NCI-H1105 (cell line): ENCODE results near the gene NECTIN2.

Experiments used
- DNase-seq: peaks from one replicate; lab custom pipeline; 2025; lab: John Stamatoyannopoulos, UW

NECTIN2 gene

DNA sequence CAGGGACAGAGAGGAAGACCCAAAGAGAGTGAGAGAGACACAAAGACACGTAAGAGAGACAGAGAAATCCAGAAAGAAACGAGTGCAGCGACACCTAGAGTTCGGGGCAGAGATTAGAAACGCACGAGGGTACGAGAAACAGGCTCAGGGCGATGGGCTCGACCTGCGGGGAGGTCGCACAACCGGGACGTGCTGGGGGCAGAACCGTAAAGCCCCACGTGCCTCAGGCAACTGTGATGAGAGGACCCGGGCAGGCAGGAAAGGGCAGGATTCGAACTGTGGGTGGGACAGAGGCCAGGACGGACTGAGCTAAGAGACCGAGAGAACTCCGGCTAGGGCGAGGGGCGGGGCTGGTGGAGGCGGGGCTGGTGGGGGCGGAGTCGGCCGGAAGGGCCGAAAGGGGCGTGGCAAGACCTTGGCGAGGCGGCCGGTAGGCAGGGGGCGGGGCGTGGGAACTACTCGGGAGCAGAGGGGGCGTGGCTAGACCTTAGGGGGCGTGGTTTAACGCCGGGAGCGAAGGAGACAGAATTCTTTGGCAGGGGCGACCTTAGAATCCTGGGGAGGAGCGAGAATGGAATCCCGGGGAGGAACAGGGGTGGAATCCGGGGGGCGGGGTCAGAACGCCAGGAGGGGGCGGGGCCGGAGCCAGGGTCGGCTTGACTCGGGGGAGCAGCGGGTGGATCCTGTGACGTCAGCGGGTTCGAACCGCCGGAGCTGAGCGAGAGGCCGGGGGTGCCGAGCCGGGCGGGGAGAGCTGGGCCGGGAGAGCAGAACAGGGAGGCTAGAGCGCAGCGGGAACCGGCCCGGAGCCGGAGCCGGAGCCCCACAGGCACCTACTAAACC is at the start of gene NECTIN2:
Gene NECTIN2, plus strand, starts transcription at position 686 of the 843 bp plus-strand sequence. CDS start 229 bp downstream, outside the sequence.
- DNase-seq: peak; percentile 96

DNA sequence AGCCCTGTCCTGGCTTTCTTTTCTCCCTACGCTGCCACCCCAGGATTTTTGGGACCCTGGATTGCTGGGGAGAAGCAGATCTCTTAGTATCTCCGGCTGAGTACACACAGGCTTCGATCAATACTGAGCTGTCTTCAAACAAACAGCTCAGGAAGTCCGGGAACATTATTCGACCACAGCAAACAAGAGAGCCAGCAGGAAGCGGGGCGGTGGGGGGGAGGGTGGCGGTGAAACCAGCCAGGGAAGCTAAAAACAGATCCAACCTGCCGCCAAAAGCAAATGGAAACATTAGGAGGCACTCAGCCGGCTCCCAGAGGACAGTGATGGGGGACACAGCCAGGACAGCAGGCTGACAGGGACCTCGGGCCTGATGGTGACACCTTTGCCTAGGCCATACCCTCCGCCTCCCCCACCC is 49.4 kb upstream of the NECTIN2 start:
- no peak for DNase-seq

DNA sequence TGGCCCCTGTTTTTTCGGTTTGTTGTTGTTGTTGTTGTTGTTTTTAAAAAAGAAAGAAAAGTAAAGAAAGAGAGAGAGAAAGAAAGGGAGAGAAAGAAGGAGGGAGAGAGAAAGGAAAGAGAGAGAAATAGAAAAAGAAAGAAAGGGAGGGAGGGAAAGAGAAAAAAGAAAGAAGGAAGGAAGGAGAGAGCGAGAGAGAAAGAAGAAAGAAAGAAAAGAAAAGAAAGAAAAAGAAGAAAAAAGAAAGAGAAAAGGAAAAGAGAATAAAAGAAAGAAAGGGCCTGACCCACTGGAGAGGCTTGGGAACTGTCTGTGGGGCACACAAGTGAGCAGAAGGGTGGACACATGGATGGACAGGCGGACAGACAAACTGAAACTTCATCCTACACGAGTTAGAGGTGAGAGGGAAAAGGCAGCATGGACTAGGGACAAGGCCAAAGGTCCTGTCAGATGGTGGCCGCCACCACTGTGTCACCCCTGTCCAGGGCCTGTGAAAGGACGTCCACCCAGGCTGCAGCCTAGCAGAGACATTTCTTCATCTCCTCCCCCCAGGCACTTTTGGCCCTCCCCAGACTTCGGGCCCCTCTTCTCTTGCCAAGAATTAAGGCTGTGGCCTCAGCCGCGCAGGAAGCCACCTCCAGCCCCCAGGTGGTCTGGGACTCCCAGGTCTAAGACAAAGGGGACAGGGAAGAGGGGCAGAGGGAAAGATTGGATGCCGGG is 46.3 kb upstream of the NECTIN2 start:
- no peak for DNase-seq

DNA sequence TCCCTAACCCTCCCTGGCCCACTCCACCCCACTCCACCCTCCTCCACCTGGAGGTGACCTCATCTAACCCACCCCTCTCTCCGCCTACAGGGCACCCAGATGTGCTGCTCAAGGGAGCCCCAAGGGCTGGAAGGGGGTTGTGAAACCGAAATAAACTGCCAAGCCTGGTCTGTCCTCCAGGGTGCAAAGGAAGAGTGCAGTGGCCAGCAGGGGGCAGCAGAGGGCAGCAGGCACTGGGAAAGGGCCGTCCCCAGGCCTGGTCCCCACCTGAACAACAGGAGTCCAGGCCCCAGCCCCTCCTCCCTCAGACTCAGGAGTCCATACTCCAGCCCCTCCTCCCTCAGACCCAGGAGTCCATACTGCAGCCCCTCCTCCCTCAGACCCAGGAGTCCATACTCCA is 45.6 kb upstream of the NECTIN2 start:
- DNase-seq: peak; percentile 61

DNA sequence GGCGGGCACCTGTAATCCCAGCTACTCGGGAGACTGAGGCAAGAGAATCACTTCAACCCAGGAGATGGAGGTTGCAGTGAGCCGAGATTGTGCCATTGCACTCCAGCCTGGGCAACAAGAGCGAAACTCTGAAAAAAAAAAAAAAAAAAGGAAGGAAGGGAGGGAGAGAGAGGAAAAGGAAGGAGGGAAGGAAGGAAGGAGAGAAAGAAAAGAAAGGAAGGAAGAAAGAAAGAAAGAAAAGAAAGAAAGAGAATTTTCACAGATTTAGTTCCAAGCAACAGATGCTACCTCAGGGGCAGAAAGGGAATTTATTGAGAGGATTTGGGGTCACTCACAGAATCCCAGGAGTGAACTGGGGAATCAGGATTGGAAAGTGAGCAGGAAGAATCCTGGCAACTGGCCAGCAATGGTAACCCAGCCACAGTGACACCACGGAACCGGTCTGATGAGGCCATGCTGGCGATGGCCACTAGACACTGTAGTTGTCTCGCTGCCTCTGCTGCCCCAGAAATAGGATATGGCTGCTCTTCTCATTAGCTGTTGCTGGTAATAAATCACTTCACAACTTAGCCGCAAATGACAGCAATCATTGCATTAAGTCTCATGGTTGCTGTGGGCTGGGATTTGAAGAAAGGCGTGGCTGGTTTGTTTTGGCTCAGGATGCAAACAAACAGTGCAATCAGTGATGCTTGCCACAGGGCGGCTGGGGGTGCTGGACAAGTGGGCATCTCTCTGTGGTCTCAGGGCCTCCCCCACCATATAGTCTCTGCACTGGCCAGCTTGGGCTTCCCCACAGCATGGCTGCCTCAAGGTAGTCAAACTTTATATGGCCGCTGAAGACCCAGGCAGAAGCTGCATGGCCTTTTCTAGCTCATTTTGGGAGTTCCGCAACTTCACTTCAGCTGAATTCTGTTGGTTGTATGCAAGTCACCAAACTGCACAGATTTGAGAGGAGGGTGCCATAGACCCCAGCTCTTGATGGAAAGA is 42.4 kb upstream of the NECTIN2 start:
- no peak for DNase-seq

DNA sequence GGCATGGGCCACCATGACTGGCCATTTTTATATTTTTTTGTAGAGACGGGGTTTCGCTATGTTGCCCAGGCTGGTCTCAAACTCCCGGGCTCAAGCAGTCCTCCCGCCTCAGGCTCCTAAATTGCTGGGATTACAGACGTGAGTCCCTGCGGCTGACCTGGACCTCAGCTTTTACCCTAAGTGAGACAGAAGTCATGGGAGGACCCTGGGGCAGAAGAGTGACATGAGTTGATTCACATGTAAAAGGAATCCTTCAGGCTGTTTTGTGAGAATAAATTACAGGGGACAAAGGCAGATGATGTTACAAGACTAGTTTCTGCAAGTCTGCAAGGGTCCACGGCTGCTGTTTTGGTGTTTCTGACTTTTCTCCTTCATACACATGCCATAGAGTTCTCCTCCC is 39.8 kb upstream of the NECTIN2 start:
- no peak for DNase-seq

DNA sequence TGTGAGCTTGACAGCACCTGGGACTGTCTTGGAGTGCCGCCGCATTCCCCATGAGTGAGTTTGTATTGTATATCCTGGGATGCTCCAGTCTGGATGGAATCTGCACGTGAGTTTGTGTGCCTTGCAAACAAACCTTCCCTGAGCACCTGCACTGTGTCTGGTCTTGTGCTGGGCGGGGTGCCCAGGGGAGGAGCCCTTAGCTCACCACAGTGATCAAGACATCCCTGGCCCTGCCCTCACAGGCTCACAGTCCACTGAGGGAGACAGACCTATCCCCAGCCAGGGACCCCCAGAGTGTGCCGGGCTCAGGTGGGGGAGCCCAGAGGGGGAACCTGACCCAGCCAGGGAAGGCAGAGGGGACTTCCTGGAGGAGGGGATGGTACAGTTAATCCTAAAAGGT is 38.9 kb upstream of the NECTIN2 start:
- peak; percentile 21 for DNase-seq

DNA sequence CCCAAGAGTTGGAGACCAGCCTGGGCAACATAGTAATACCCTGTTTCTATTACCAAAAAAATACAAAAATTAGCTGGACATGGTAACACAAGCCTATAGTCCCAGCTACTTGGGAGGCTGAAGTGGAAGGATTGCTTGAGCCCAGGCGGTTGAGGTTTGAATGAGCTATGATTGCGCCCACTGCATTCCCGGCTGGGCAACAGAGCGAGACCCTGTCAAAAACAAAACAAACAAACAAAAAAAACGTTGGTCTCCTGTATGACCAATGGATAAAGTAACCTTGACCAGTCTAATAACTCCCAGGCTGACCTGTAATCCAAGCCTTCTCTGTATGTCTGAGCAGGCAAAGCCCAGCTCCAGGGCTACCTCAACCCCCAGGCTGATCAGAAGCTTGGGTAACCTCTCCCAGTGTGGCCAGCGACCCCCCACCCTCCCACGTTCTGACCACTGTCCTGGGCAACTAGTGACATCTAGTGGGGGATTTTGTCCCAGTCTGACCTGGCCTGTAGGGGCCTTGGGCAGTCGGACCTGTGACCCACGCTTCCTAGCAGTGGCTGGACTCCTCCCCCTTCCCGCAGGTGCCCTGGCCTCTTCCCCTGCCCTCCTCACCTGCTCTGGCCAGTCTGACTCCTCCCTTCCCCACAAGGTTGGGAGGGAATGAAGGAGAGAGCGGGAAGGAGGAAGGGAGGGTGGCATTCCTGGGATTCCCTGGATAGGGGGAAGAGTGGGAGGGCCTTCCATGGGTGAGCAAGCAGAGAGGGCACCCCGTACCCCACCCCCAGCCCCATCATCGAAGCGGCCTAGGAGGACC is 38.2 kb upstream of the NECTIN2 start:
- DNase-seq: no peak

DNA sequence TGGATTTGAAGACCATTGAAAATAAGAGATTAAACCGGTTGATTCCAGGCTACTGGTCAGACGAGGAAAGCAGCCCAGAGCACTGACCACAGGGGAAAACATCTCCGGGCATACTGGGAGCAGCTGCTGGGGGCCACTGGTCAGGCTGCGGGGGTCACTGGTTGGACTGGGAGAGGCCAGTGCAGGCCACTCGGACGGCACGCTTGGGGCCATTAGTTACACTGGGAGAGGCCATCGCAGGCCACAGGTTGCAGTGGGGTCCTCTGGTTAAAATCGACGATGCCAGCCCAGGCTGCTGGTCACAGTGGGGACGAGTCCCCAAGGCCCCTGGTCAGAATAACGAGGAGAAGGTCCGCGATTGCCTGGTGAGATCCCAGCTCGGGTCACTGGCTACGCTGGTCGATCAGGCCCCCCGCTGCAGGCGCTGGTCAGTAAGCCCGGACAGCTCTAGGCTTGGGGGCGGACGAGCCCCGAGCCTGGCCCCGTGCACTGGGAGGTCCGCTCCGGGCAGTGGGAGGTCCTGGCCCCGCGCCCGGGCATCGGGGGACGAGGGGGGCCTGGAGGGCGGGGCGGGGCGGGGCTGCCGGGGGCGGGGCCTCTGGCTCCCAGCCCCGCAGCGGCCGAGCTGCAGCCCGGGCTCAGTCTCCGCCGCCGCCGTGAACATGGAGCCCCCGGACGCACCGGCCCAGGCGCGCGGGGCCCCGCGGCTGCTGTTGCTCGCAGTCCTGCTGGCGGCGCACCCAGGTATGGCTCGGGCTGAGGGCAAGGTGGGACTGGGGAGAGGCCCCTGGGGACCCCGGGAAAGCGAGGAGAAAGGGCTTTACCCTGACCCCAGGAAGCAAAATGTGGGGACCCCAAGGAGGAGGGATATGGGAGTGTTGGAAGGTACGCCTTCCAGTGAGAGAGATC is 37.4 kb upstream of the NECTIN2 start, which contains the start of gene BCAM:
Gene BCAM, plus strand, starts transcription at position 641 of the 909 bp plus-strand sequence. Its CDS starts 22 bp downstream, at position 663.
- DNase-seq: peak; percentile 51

DNA sequence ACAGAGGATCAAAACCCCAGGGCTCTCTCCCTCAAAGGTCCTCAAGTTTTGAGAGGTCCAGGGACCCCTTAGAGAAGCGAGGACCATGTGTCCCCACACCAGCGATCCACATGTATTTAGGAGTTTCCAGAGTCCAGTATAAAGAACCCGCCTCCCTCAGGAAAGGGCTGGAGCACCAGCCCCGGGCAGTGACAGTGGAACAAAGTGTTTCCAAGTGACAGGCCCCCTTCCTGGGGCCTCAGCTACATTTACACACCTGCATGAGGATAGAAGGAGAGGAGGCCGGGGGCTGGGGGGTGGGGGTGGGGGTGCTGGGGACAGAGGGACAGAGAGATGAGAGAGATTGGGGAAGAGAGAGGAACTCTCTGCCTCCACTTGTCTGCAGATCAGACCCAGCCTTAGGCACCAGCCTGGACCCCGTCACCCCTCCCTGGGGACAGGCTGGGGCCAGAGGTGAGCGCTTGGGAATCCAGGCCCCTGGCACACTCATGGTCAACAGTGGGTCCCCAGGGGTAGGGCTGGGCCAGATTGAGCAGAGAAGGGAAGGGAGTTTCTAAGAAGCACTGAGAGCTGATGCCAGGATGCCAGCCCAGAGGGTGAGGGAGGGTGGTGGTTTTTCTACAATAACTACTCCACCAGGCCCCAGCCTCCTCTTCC is 36.4 kb upstream of the NECTIN2 start:
- DNase-seq: no peak

DNA sequence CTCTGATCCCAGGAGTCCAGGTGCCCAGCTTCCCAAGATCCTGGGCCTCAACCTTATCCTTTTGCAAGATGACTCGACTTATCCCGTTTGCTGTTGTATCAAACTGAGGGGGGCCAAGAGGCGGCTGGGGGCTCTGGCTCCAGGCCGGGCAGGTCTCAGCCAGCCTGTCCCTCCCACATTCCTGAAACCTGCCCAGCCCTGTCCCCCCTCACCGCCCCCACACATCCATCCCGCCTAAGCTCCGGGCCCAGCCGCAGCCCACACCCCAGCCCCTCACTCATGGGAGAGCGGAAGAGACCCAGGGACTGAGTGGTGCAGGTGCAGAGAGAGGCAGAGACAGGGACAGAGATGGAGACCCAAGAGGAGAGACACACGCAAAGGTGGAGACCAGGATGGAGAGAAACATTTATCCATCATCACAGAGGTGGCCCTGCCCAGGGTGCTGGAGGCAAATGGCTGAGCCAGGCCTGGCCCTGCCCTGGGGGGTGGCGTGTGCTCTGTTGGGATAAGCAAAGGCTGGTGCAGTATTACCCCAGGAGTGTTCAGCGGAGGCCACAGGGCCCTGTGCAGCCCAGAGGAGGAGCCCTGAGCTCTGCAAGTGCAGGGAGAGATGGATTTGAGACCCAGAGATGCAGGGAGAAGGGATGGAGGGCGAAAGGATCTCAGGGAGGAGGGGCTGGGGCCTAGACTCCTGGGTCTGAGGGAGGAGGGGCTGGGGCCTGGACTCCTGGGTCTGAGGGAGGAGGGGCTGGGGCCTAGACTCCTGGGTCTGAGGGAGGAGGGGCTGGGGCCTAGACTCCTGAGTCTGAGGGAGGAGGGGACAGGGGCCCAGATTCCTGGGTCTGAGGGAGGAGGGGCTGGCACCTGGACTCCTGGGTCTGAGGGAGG is 35.6 kb upstream of the NECTIN2 start:
- no peak for DNase-seq

DNA sequence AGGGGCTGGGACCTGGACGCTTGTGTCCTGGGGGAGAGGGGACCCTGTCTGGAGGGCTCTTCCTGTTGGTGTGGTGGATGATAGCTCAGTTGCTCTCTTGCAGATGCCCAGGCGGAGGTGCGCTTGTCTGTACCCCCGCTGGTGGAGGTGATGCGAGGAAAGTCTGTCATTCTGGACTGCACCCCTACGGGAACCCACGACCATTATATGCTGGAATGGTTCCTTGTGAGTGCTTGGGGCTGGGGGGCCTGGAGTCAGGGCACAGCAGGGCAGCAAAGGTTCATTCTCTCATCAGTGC is 35.0 kb upstream of the NECTIN2 start:
- no peak for DNase-seq

DNA sequence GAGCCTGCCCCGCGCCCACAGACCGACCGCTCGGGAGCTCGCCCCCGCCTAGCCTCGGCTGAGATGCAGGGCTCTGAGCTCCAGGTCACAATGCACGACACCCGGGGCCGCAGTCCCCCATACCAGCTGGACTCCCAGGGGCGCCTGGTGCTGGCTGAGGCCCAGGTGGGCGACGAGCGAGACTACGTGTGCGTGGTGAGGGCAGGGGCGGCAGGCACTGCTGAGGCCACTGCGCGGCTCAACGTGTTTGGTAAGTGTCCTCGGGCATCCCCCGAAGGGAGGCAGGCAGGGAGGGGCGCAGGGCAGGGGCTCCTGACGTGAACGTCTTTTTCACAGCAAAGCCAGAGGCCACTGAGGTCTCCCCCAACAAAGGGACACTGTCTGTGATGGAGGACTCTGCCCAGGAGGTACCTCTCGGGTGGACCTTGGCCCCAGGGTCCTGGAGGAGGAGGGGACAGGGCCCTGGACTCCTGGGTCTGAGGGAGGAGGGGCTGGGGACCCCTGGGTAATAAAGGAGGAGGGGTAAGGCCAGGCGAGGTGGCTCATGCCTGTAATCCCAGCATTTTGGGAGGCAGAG is 33.9 kb upstream of the NECTIN2 start:
- DNase-seq: no peak

DNA sequence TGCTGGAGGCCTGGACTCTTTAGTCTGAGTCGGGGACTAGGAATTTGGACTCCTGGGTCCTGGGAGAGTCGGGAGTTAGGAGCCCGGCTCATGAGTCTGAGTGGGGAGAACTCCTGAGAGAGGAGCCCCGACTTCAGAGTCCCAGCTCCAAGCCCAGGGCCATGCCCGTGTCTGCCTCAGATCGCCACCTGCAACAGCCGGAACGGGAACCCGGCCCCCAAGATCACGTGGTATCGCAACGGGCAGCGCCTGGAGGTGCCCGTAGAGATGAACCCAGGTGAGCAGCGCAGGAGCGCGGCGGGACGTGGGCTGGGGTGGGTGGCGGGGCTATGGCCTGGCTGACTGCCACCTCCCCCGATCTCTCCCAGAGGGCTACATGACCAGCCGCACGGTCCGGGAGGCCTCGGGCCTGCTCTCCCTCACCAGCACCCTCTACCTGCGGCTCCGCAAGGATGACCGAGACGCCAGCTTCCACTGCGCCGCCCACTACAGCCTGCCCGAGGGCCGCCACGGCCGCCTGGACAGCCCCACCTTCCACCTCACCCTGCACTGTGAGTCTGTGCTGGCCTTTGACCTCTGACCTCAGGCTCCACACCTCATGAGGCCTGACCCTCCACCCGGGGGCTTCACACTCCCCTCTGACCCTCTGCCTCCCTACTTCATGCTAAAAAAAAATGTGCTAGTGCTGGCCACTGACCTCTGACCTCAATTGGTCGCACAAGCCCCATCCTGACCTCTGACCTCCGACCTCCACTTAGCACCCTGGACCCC is 32.8 kb upstream of the NECTIN2 start:
- DNase-seq: no peak

DNA sequence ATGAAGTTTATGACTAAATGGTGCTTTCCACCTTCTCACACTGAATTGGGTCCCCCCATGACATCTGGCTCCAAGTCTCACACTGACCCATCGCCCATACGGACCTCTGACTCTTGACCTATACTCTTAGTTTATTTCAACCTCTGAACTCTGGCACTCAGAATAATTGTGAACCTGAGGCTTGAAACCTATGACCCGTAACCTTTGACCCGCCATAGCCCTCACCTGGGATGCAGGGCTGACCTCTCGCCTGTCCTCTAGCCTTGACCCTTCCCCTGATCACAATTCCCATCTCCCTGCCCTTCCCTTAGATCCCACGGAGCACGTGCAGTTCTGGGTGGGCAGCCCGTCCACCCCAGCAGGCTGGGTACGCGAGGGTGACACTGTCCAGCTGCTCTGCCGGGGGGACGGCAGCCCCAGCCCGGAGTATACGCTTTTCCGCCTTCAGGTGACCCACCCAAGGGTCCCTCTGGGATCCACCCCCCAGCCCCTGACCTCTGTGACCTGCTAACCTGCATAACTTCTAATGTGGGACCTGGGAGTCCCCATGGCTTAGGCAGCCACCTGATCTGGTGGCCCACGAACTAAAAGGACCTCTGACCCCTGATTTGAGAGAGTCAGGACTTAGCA is 32.1 kb upstream of the NECTIN2 start:
- DNase-seq: no peak

DNA sequence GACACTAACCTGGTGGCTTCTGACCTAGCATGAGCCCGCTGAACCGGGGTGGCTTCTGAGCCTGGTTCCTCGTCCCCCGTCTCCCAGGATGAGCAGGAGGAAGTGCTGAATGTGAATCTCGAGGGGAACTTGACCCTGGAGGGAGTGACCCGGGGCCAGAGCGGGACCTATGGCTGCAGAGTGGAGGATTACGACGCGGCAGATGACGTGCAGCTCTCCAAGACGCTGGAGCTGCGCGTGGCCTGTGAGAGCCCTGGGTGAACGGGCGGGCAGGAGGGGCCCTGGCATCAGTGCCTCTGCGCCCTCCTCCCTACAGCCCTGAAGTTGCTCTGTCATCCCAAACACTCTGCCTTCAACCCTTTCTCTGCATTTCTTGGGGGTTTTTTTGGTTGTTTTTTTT is 31.6 kb upstream of the NECTIN2 start:
- no peak for DNase-seq

DNA sequence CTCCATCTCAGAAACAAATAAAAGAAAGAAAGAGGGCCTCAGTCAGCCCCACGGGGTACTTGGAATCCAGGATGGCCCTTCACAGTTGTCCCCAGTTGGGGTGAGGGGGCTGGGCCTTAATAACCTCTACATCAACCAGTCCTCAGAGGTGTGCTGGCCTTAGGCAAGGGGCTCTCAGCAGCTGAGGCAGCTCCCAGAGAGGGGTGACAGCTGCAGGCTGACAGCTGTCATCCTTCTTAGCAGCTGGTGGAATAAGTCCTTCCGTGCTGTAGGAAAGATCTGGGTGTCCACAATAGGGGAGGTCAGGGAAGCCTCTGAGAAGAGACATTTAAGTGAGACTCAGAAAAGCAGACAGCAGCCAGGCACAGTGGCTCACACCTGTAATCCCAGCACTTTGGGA is 29.8 kb upstream of the NECTIN2 start:
- no peak for DNase-seq
